GM12878 (cell line): ENCODE measurements around the gene FAR2. TPM values are rescaled to one million over a fixed set of nuclear protein-coding genes. Genes with fewer than 3 reads are reported as not detected.

Source experiments
- ATF2 ChIP-seq: IDR thresholded peaks from 2 replicates; pipeline ENCODE4 v1.6.1; 2012; ENCODE audit warnings: low read length, inconsistent platforms
- BACH1 ChIP-seq: fragments of 450-650 bp; IDR thresholded peaks from 2 replicates; pipeline ENCODE4 v1.6.1; 2017; ENCODE audit warnings: mild to moderate bottlenecking, borderline replicate concordance
- BCL11A ChIP-seq: IDR thresholded peaks from 2 replicates; pipeline ENCODE4 v1.6.1; 2011; ENCODE audit warnings: low read depth, low read length
- BHLHE40 ChIP-seq, 2 experiments: fragments of 450-650 bp in 1 of 2; IDR thresholded peaks; 2 replicates each; pipeline ENCODE4 v1.6.1; 2011 to 2017; ENCODE audit warnings: low read depth in 2 of 2, borderline replicate concordance in 1 of 2, improper control_type of control experiment in 1 of 2, low read length in 1 of 2, mild to moderate bottlenecking in 1 of 2
- BRCA1 ChIP-seq: IDR thresholded peaks from 2 replicates; pipeline ENCODE4 v1.6.1; 2011; ENCODE audit warnings: low read depth, low read length, improper control_type of control experiment
- EGR1 ChIP-seq, 2 experiments: IDR thresholded peaks; 1 replicate in 1 of 2; 2 replicates in 1 of 2; pipeline ENCODE4 v1.6.1; 2011 to 2012; ENCODE audit warnings: low read depth in 2 of 2, low read length in 2 of 2, borderline replicate concordance in 1 of 2, mild to moderate bottlenecking in 1 of 2, moderate library complexity in 1 of 2
- FOXM1 ChIP-seq: IDR thresholded peaks from 2 replicates; pipeline ENCODE4 v1.6.1; 2012; ENCODE audit warnings: low read depth, mild to moderate bottlenecking, inconsistent platforms, low read length, moderate library complexity
- GATAD2B ChIP-seq: fragments of 450-650 bp; conservative IDR thresholded peaks from 2 replicates; pipeline ENCODE4 v1.6.1; 2017; ENCODE audit warnings: low read depth, mild to moderate bottlenecking, moderate library complexity
- HCFC1 ChIP-seq: fragments of 150-350 bp; IDR thresholded peaks from 2 replicates; pipeline ENCODE4 v1.6.1; 2014; ENCODE audit warnings: low read length
- KAT2A ChIP-seq: conservative IDR thresholded peaks from 2 replicates; pipeline ENCODE4 v1.6.1; 2011; ENCODE audit warnings: low read depth, low read length; ENCODE audit not compliant: control insufficient read depth
- MYC ChIP-seq: IDR thresholded peaks from 2 replicates; pipeline ENCODE4 v1.6.1; 2011; ENCODE audit warnings: mild to moderate bottlenecking, low read length, moderate library complexity, inconsistent platforms; ENCODE audit not compliant: insufficient read depth, insufficient replicate concordance, insufficient read length, severe bottlenecking
- NR2C1 ChIP-seq: fragments of 450-650 bp; IDR thresholded peaks from 2 replicates; pipeline ENCODE4 v1.6.1; 2017; ENCODE audit warnings: antibody characterized with exemption, mild to moderate bottlenecking, moderate library complexity
- PAX8 ChIP-seq: fragments of 450-650 bp; IDR thresholded peaks from 2 replicates; pipeline ENCODE4 v1.6.1; 2017; ENCODE audit warnings: mild to moderate bottlenecking, moderate library complexity
- PML ChIP-seq: IDR thresholded peaks from 2 replicates; pipeline ENCODE4 v1.6.1; 2012; ENCODE audit warnings: low read length, inconsistent platforms
- POLR2A ChIP-seq: IDR thresholded peaks from 2 replicates; pipeline ENCODE4 v1.6.1; 2011; ENCODE audit warnings: low read depth, mild to moderate bottlenecking, low read length
- POLR2AphosphoS2 ChIP-seq: IDR thresholded peaks from 2 replicates; pipeline ENCODE4 v1.6.1; 2011; ENCODE audit warnings: low read depth, mild to moderate bottlenecking, low read length, improper control_type of control experiment, moderate library complexity
- RCOR1 ChIP-seq: conservative IDR thresholded peaks from 2 replicates; pipeline ENCODE4 v1.6.1; 2012; ENCODE audit warnings: low read depth, low read length, improper control_type of control experiment
- REST ChIP-seq: IDR thresholded peaks from 2 replicates; pipeline ENCODE4 v1.6.1; 2012; ENCODE audit warnings: mild to moderate bottlenecking, low read depth, low read length
- SMAD1 ChIP-seq: fragments of 450-650 bp; IDR thresholded peaks from 2 replicates; pipeline ENCODE4 v1.6.1; 2018; ENCODE audit warnings: mild to moderate bottlenecking, low read depth; ENCODE audit not compliant: partially characterized antibody
- SMARCA5 ChIP-seq: fragments of 450-650 bp; IDR thresholded peaks from 2 replicates; pipeline ENCODE4 v1.6.1; 2017; ENCODE audit warnings: mild to moderate bottlenecking
- SRF ChIP-seq, 2 experiments: IDR thresholded peaks; 2 replicates each; pipeline ENCODE4 v1.6.1; 2011; ENCODE audit warnings: low read depth in 2 of 2, low read length in 2 of 2, mild to moderate bottlenecking in 1 of 2, moderate library complexity in 1 of 2
- STAT1 ChIP-seq: fragments of 450-650 bp; conservative IDR thresholded peaks from 2 replicates; pipeline ENCODE4 v1.6.1; 2014; ENCODE audit warnings: antibody characterized with exemption, mild to moderate bottlenecking
- USF2 ChIP-seq: IDR thresholded peaks from 2 replicates; pipeline ENCODE4 v1.6.1; 2011; ENCODE audit warnings: low read depth, low read length, improper control_type of control experiment, borderline replicate concordance
- ZBED1 ChIP-seq: IDR thresholded peaks from 2 replicates; pipeline ENCODE4 v1.6.1; 2016; ENCODE audit warnings: borderline replicate concordance
- ZNF384 ChIP-seq: IDR thresholded peaks from 2 replicates; pipeline ENCODE4 v1.6.1; 2012; ENCODE audit warnings: low read depth, mild to moderate bottlenecking, low read length, improper control_type of control experiment, borderline replicate concordance
- polyA plus RNA-seq, 11 experiments: library from polyadenylated mRNA; depleted of rRNA in 4 of 11; unstranded in 6 of 11; stranded (reverse) in 5 of 11; fragments of >200 nt; fragmentation: Nextera tagmentation in 4 of 11; fragmentation: Illumina TruSeq in 1 of 11; extraction: Ambion mirVana in 4 of 11; extraction: Trizol in 1 of 11; gene quantifications; 1 replicate in 1 of 11; 2 replicates in 10 of 11; pipeline versions ENCODE4 v1.2.1 to v1.2.3, GENCODE V29; 2011 to 2016; ENCODE audit warnings: inconsistent platforms in 2 of 11, missing spikeins in 2 of 11, low read depth in 1 of 11
- total RNA-seq, 4 experiments: library from RNA; depleted of rRNA in 3 of 4; stranded (reverse); fragments of >200 nt in 3 of 4; fragmentation: Illumina TruSeq in 1 of 4; extraction: Trizol in 1 of 4; gene quantifications; 2 replicates each; pipeline versions ENCODE4 v1.2.1 to v1.2.3, GENCODE V29; 2013 to 2021

FAR2 gene
- total and polyA plus RNA-seq, 10 of the 15 experiments (the other 5 are each of a cell fraction or from before 2014, with no cell fraction given), result 0.50 to 1.1 (median 0.65) TPM

GRCh38 chr12:29380536-29381523 lies 231.8 kb downstream of the FAR2 start, which contains the start of gene ERGIC2 (continued):
- peak; percentile 27; the same call in 1 of the 2 replicates for TF ChIP-seq NR2C1
- peak; percentile 62 for TF ChIP-seq POLR2A
- 0 out of 2 replicates have a peak, but pooled peaks have one; percentile 31 for TF ChIP-seq POLR2AphosphoS2
- peak; percentile 87 for TF ChIP-seq ATF2
- peak; percentile 80 for TF ChIP-seq PML
- TF ChIP-seq ZBED1, result peak; percentile 89
- TF ChIP-seq HCFC1, result peak; percentile 61
- no peak for TF ChIP-seq PAX8
- TF ChIP-seq BHLHE40 (IDR thresholded peaks at IDR 0.05; ENCODE audit: borderline replicate concordance in 1 of 2, low read depth in 2 of 2, low read length in 1 of 2), result peak in 1 of 2 experiments; percentile 12; a peak in 1 of 4 replicates
- TF ChIP-seq EGR1 (IDR thresholded peaks at IDR 0.05; ENCODE audit: borderline replicate concordance in 1 of 2, low read depth in 2 of 2, low read length in 2 of 2), result peak; percentile 8 to 9; a peak in 1 of 3 replicates
- peak; percentile 96 for TF ChIP-seq BRCA1
- TF ChIP-seq GATAD2B, result no peak; the same call in 1 of the 2 replicates
- no peak for TF ChIP-seq SMAD1
- no peak for TF ChIP-seq USF2
- TF ChIP-seq SRF (IDR thresholded peaks at IDR 0.05; ENCODE audit: low read depth in 2 of 2, low read length in 2 of 2), result no peak
- TF ChIP-seq MYC, result peak; percentile 64
- peak; percentile 6; the same call in 1 of the 2 replicates for TF ChIP-seq STAT1
- TF ChIP-seq RCOR1, result peak; percentile 99
- peak; percentile 27; the same call in 1 of the 2 replicates for TF ChIP-seq FOXM1
- no peak for TF ChIP-seq ZNF384
- TF ChIP-seq SMARCA5, result 0 out of 2 replicates have a peak, but pooled peaks have one; percentile 32
- TF ChIP-seq REST, result no peak
- 0 out of 2 replicates have a peak, but pooled peaks have one; percentile 1 for TF ChIP-seq BACH1
- no peak for TF ChIP-seq KAT2A
- TF ChIP-seq BCL11A, result no peak
